Activated effector memory CD4-positive, alpha-beta T cell treated with anti-CD3 and anti-CD28 coated beads, Interleukin-2, amount 50 U/mL, for 16 hours (primary cell): Measurements from ENCODE around the gene RTL10.

Experiments
- DNase-seq: peaks from one replicate; pipeline ENCODE4 v3.0.0-alpha.2; 2020

RTL10 gene

GRCh38 chr22:19821523-19822300 lies 33.0 kb downstream of the RTL10 start:
- DNase-seq = peak; percentile 45

DNA sequence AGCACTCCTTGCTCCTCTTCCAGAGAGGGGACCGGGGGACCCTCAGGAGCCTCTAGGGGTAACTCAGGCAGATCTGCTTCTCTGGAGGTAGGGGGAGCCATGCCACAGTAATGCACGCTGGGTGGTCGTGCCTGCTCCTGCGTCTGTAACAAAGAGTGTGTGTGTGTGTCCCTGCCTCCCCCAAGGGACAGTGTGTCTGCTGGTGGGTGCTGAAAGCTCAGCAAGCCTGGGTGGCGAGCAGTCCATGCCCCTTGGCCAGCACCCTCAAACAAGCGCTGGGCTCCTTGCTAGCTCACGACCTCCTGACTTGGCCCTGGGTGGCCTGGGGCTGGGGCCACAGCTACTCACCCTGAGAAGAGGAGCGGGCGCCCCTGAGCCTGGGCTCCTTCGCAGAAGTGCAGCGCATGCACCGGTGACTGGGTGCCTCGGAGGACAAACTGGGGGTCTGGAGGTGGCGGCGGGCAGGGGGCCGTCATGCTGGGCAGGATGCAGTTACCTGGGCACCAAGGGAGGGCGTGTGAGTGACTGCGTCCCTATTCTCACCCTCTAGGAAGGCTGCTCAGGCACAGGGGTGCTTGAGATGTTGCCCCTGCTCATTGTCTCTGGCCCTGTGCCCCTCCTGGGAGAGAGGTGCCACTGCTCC lies 33.7 kb downstream of the RTL10 start:
- peak; percentile 58 for DNase-seq

DNA sequence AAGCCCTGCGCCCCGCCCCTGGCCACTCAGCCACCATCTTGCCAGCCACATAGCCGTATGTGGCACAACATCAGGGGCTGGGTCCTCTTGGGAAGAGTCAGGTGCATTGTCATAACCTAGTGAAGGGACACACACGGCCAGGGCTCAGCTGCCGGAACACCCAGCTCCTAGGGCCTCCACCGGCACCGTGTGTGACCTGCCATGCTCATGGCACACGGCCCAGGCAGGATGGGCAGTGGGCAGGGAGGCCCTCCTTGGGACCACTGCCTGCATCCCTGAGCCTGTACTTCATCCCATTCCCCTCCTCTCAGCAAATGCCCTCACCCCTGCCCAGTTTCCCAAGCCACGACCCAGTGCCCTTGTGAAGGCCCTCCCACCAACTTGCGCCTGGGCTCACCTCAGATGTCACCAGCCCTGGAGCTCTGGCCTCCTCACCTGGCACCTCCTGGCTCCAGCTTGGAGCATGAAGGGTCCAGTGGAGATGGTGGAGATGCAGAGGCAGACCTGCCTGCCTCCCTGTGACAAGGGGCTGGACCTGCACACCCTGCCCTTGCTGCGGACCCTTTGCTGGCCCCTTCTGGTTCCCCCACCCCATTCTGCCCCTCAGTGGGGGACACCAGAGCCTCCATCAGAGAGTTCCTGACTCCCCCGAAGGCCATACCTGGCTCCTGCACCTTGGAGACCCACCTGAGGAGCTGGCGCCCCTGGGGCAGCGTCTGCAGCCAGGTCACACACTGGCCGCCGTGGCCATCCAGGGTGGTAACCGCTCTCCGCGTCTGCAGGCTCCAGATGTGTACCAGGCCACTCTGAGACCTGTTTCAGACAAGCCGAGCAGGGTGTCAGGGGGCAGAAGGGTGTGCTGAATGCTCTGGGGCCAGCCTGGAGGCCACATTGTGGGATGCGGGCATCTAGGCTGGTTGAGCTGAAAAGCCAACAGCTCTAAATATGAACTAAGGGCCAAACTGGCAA lies 34.5 kb downstream of the RTL10 start:
- DNase-seq = peak; percentile 58

- DNase-seq = peak; percentile 59
Measured at GRCh38 chr22:19819208-19819910, 35.3 kb downstream of the RTL10 start.

DNA sequence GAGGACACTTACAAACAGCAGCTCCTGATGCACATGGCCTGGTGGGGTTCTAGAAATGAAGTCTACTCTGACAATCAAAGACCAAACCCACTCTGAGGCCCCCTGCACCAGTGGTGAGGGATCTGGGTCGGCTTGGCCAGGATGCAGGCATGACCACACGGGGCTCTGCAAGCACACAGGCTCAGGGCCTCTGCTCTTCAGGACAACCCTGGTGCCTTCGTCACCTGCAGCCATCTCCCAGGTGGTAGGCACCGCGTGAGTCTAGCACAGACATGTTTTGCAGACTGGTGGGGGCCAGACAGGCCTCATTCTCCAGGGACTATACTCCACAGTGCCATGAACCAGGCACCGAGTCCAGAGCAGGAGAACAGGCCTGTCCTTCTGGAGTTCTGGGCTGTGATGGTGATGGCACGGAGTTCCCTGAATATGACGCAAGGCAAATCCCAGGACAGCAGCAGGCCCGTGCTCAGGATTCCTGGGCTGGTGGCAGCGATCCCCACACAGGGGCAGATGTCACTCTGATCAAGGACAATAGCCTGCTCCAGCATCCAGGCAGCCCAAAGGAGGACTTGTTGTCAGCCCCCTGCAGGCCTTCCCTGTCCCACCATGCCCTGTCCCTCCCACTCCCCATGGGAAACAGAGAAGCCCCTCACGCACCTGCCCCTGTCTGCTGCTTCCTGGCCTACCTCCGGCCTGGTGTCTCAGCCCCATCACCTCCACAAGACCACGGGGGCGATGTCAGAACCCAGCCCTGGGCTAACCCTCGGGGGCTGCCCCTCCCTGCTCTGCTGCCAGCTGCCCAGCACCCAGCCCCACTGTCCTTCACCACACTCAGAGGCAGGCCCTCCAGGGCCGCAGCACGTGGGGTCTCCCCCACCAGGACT lies 36.1 kb downstream of the RTL10 start:
- DNase-seq = peak; percentile 58

DNA sequence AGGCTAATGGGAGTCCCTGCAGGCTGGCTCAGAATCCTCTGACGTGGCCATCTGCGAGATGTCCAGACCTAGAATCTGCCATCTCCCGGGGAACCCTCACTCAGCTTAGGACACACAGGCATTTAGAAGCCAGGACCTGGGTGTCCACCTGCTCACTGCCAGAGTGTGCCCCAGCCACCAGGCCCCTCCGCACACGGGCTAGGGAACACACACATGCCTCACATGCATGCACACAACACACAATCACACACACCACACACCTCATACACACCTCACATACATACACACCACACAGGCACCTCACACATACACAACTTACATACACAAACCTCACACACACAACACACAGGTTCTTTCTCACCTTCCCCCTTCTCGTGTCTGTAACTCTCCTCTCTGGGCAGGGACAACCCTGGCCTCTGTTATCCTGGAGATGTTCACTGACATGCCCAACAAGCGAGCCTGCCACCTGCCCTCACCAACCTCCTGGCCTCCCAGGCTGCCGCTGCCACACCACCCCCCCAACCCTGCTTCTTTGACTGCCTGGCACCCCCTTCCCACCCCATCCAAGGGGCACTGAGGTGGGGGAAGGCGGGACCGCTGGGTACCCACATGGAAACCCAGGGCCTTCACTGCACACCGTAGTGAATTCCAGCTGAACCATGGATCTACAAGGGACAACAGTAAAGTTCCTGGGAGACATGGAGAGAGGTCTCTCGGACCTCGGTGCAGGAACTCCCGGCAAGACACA lies 38.1 kb downstream of the RTL10 start:
- peak; percentile 52 for DNase-seq

DNA sequence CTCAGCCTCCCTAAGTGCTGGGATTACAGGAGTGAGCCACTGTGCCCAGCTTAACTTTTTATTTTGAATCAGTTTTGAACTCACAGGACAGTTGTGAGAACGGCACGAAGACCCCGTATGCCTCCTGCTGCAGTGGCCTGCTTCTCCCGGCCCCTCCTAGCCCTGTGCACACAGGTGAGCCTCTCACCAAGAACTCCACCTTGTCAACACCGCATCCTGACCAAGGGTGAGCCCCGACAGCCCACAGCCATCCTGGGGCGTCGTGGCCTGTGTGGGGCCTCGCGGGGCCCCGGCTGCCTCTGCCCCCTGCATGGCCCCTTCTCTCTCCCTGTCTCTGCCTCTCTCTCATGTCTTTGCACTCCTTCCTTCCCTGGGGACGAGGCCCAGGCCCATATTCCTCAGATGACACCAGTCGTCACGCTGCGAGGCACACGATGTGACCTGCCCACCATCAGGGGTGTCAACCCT lies 38.8 kb downstream of the RTL10 start:
- no peak for DNase-seq

GRCh38 chr22:19815093-19815822 lies 39.4 kb downstream of the RTL10 start:
- DNase-seq = no peak

- no peak for DNase-seq
Measured at GRCh38 chr22:19814428-19814827, 40.2 kb downstream of the RTL10 start.

- DNase-seq = no peak
Measured at GRCh38 chr22:19812910-19813309, 41.8 kb downstream of the RTL10 start.

- peak; percentile 44 for DNase-seq
Measured at GRCh38 chr22:19811811-19812771, 42.6 kb downstream of the RTL10 start.

DNA sequence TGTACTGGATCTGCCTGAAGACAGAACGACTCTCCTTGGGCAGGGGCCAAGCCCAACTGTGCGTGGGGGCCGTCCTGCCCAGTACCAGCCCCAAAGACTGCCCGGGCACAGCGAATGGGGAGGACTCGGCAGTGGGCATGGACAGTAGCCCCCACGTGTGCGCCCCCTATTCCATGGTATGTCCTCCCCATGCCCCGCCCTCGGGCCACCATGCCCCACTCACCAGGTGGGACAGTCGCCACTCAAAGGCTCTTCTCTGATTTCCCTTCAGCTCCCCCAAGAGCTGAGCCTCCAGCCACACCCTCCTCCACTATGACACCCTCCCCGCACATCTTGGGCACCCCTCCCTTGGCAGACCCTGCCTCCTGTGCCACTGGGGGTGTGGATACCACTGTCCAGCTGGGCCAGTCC lies 43.5 kb downstream of the RTL10 start:
- peak; percentile 54 for DNase-seq

DNA sequence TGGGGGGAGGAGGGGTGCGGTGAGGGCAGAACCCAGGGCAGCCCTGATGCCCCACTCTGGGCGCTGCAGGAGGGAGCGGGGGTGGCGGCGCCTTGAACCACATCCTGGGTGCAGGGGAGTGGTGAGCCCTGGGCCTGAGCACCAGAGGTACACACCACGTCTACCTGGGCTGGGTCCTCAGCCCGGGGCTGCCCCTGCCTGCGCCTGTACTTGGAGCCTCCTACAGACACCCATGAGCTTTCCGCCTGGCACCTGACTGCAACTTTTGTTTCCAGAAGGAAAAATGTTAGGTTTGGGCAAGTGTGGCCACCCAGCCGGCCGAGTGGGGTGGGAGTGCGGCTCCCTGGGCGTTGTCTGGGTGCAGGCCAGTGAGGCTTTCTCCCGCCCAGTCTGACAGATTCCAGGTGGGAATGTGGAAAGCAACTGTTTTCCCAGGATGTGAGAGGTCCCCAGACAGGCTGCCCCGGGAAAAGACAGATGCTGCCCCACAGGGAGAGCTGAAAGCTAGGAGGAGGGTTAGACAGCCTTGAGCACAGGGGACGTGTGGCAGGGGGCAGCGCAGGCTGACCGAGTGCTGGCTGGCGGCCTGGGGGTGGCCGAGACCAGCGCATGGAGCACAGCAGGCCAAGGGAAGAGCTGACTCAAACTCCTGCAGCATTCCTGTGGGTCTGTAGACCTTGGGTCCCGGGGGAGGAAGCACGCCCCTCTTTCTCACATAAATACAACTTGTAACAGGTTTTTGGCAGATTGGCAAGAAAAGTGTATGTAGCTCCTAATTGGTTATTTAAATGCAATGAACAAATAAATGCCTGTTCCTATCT lies 44.1 kb downstream of the RTL10 start:
- DNase-seq = peak; percentile 58

GRCh38 chr22:19809741-19810140 lies 44.9 kb downstream of the RTL10 start:
- peak; percentile 51 for DNase-seq

GRCh38 chr22:19808873-19809478 lies 45.7 kb downstream of the RTL10 start:
- no peak for DNase-seq

- DNase-seq = peak; percentile 43
Measured at GRCh38 chr22:19807914-19808872, 46.5 kb downstream of the RTL10 start.
